ENCODE data around the gene HPSE2. TPM values are rescaled to one million over a fixed set of nuclear protein-coding genes. Genes with fewer than 3 reads are reported as not detected.

Gene HPSE2
- total RNA-seq, 4 donors from 2014 or later, result 1.1 TPM; not detected in 3

GRCh38 chr10:98957801-98958200, 277.9 kb downstream of the HPSE2 start:
- Histone ChIP-seq H3K27ac (no peak overlapping the region), H3K9me3 (no peaks in the 10 kb centered on the region), H3K27me3 (no peaks in the 10 kb centered on the region), H3K4me1 (no peaks in the 10 kb centered on the region), H3K4me3 (no peak overlapping the region), H3K36me3 (no peaks in the 10 kb centered on the region)
- DNase-seq (no peak), ATAC-seq (no peak)
- TF ChIP-seq CTCF (IDR thresholded peaks at IDR 0.05 in 4 of 5, conservative IDR thresholded peaks at IDR 0.05 in 1 of 5), result no peak
- TF ChIP-seq POLR2A (IDR thresholded peaks at IDR 0.05), result no peak
- in situ Hi-C loops (cut with MboI; ENCODE audit: low sequenced_read_pairs in 4 of 4) (no loop called here), intact Hi-C loops (cut with DNase I; ENCODE audit: low total_unique reads) (no loop called here)

- H3K27me3 ChIP-seq, result no peaks in the 10 kb centered on the region
- intact Hi-C loops (cut with DNase I; ENCODE audit: low total_unique reads) (no loop called here), in situ Hi-C loops (cut with MboI; ENCODE audit: low sequenced_read_pairs in 4 of 4) (no loop called here)
- H3K36me3 ChIP-seq, result no peaks in the 10 kb centered on the region
- no peaks in the 10 kb centered on the region for H3K4me1 ChIP-seq
- DNase-seq (no peak), ATAC-seq (no peak)
- no peak overlapping the region for H3K27ac ChIP-seq
- no peak overlapping the region for H3K4me3 ChIP-seq
- TF ChIP-seq POLR2A (IDR thresholded peaks at IDR 0.05) (no peak), CTCF (IDR thresholded peaks at IDR 0.05 in 4 of 5, conservative IDR thresholded peaks at IDR 0.05 in 1 of 5) (no peak)
- no peaks in the 10 kb centered on the region for H3K9me3 ChIP-seq
Measured at GRCh38 chr10:98956576-98957260, 278.9 kb downstream of the HPSE2 start.

DNA sequence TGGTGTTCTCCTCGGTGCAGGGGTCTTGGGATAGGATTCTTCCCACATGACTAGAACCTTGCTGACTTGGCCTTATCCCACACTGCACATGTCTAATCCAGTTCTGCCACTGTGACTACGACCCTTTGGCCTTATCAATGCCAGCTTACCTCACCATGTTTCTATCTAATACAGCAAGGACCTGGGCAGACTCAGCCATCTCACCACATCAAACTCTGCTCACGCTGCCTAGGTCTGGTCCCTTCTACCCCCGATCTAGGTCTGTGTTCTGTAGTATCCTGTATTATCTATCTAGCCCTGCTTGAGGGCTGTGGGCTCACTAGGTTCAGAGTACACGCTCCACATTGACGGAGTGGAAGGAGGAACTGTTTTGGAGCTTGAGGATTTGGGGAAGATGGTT, 282.4 kb downstream of the HPSE2 start:
- no peak for DNase-seq
- Histone ChIP-seq H3K27ac (no peak overlapping the region), H3K4me3 (no peak overlapping the region), H3K4me1 (no peaks in the 10 kb centered on the region), H3K9me3 (no peaks in the 10 kb centered on the region), H3K36me3 (no peaks in the 10 kb centered on the region), H3K27me3 (no peaks in the 10 kb centered on the region)
- no peak for ATAC-seq
- in situ Hi-C loops (cut with MboI; ENCODE audit: low sequenced_read_pairs in 4 of 4), result no loop called here
- TF ChIP-seq CTCF (IDR thresholded peaks at IDR 0.05 in 4 of 5, conservative IDR thresholded peaks at IDR 0.05 in 1 of 5) (no peak), POLR2A (IDR thresholded peaks at IDR 0.05) (no peak)
- intact Hi-C loops (cut with DNase I; ENCODE audit: low total_unique reads), result no loop called here

DNA sequence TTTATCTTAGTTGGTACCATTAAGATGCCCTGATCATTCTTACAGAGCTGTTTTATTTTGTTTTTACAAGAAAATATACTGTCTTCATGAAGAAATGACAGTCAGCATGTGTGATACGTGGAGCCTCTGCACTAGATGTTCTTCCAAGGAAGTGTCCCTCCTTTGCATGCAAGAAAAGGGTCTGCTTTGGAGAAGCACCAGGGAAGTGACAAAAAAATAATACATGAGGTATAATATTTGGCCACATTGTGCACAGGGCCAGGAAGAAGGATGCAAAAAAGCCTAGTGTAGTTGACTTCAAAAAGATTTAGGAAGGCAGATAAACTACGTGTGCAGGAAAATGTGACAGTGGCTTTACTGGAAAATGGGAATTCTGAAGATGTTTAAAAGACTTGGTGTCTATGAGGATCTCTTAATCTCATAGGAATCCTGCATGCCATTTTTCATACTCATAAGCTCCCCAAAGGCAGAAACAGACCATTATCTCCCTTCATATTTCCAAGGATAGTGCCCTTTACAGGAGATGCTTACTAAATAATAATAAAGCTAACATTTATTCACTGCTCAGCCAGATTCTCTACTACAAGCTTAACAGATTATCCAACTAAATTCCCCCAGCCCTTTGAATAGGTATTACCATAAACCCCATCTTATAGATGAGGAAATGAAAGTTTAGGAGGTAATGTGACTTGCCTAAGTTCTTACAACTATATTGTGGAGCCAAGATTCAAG, 284.2 kb downstream of the HPSE2 start:
- intact Hi-C loops (cut with DNase I; ENCODE audit: low total_unique reads), result no loop called here
- Histone ChIP-seq H3K4me1 (no peaks in the 10 kb centered on the region), H3K9me3 (no peaks in the 10 kb centered on the region), H3K36me3 (no peaks in the 10 kb centered on the region), H3K27me3 (no peaks in the 10 kb centered on the region), H3K27ac (no peak overlapping the region), H3K4me3 (no peak overlapping the region)
- no peak for DNase-seq
- ATAC-seq, result no peak
- in situ Hi-C loops (cut with MboI; ENCODE audit: low sequenced_read_pairs in 4 of 4), result no loop called here
- TF ChIP-seq POLR2A (IDR thresholded peaks at IDR 0.05) (no peak), CTCF (IDR thresholded peaks at IDR 0.05 in 4 of 5, conservative IDR thresholded peaks at IDR 0.05 in 1 of 5) (no peak)

All from gastrocnemius medialis (tissue), 4 donors.